Measurements from ENCODE around the gene SDHAF3.

Gene SDHAF3

GRCh38 chr7:97081521-97082300 lies 35.8 kb upstream of the SDHAF3 start:
- Histone ChIP-seq H3K4me1 (ENCODE audit: control insufficient read depth in 1 of 2, insufficient read depth in 1 of 2, low read depth in 1 of 2, low read length in 1 of 2) (no peaks in the 10 kb centered on the region), H3K27ac (no peak overlapping the region), H3K27me3 (peaks cover 8% of the 10 kb centered on the region), H3K4me3 (ENCODE audit: low read depth in 1 of 2, low read length in 1 of 2) (no peak overlapping the region), H3K9me3 (no peaks in the 10 kb centered on the region), H3K36me3 (no peaks in the 10 kb centered on the region)
- no peak for TF ChIP-seq CTCF (IDR thresholded peaks at IDR 0.05)

DNA sequence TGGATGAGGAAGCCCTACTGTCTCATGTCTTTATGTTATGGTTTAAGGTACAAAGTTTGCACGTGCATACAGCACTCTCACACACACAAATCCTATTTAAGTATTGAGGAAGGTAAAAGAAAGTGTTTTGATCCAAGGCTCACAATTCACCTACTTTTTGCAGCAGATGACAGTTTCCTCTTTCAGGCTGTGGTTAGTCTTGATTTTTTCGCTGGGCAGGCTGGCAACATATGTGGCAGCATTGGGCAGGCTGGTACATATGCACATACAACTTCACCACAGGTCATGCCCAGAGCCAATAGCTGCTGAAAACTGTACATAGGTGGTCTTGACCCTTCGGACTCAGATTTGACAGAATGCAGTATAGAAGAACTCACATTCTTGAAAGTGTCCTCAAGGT lies 29.1 kb upstream of the SDHAF3 start:
- no peak for TF ChIP-seq CTCF (IDR thresholded peaks at IDR 0.05)

GRCh38 chr7:97089771-97090170 lies 27.7 kb upstream of the SDHAF3 start:
- Histone ChIP-seq H3K4me3 (ENCODE audit: low read depth in 1 of 2, low read length in 1 of 2) (no peak overlapping the region), H3K36me3 (no peaks in the 10 kb centered on the region), H3K27ac (no peak overlapping the region), H3K4me1 (ENCODE audit: control insufficient read depth in 1 of 2, insufficient read depth in 1 of 2, low read depth in 1 of 2, low read length in 1 of 2) (no peaks in the 10 kb centered on the region), H3K9me3 (no peaks in the 10 kb centered on the region), H3K27me3 (peaks cover 38% of the 10 kb centered on the region)
- no peak for TF ChIP-seq CTCF (IDR thresholded peaks at IDR 0.05)

More for the DNA sequence above, 29.1 kb upstream of the SDHAF3 start:
- H3K4me3 ChIP-seq (ENCODE audit: low read depth in 1 of 2, low read length in 1 of 2): no peak overlapping the region
- H3K27me3 ChIP-seq: peaks cover 38% of the 10 kb centered on the region
- H3K27ac ChIP-seq: no peak overlapping the region
- no peaks in the 10 kb centered on the region for H3K4me1 ChIP-seq (ENCODE audit: control insufficient read depth in 1 of 2, insufficient read depth in 1 of 2, low read depth in 1 of 2, low read length in 1 of 2)
- H3K9me3 ChIP-seq: no peaks in the 10 kb centered on the region
- H3K36me3 ChIP-seq: no peaks in the 10 kb centered on the region

DNA sequence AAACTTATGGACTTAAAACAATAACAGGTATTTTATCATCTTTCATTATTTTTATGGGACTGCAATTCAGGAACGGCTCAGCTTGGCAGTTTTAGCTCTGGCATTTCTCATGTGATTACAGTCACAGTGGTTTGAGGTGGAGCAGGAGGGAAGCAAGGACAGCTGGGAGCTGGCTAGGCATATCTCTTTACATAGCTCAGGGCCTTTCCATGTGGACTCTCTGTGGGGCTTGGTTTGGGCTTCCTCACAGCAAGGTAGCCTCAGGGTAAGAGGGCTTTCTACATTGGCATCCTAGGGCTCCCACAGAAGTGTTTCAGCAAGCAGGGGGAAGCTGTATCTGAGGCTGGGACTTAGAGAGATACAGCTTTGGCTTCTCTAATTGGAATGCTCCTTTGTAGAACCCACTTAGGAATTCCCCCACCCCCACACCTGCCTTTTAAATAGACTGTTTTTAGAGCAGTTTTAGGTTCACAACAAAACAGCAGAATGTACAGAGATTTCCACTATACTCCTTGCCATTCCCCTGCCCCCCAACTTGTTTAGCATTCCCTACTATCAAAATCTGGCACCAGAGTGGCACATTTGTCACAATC lies 26.6 kb upstream of the SDHAF3 start:
- no peak for TF ChIP-seq CTCF (IDR thresholded peaks at IDR 0.05)
- H3K27ac ChIP-seq: no peak overlapping the region

GRCh38 chr7:97094284-97094930 lies 23.1 kb upstream of the SDHAF3 start:
- no peaks in the 10 kb centered on the region for H3K9me3 ChIP-seq
- H3K27ac ChIP-seq: no peak overlapping the region
- no peak for TF ChIP-seq CTCF (IDR thresholded peaks at IDR 0.05)
- no peaks in the 10 kb centered on the region for H3K4me1 ChIP-seq (ENCODE audit: control insufficient read depth in 1 of 2, insufficient read depth in 1 of 2, low read depth in 1 of 2, low read length in 1 of 2)
- H3K4me3 ChIP-seq (ENCODE audit: low read depth in 1 of 2, low read length in 1 of 2): no peak overlapping the region
- no peaks in the 10 kb centered on the region for H3K36me3 ChIP-seq
- peaks cover 11% of the 10 kb centered on the region for H3K27me3 ChIP-seq

More for the DNA sequence above, 26.6 kb upstream of the SDHAF3 start:
- no peaks in the 10 kb centered on the region for H3K36me3 ChIP-seq
- H3K4me1 ChIP-seq (ENCODE audit: control insufficient read depth in 1 of 2, insufficient read depth in 1 of 2, low read depth in 1 of 2, low read length in 1 of 2): no peaks in the 10 kb centered on the region
- no peak overlapping the region for H3K4me3 ChIP-seq (ENCODE audit: low read depth in 1 of 2, low read length in 1 of 2)
- H3K9me3 ChIP-seq: no peaks in the 10 kb centered on the region
- peaks cover 38% of the 10 kb centered on the region for H3K27me3 ChIP-seq

All from neutrophil (primary cell).